H1 (cell line): ENCODE results near the gene TNS4. TPM values are rescaled to one million over a fixed set of nuclear protein-coding genes. Genes with fewer than 3 reads are reported as not detected.

ENCODE experiments used
- CTCF ChIA-PET: fragments of 300-600 bp; sonication (Branson Sonifier 250); formaldehyde crosslinking; loops from one replicate; lab custom pipeline; 2021; ENCODE audit not compliant: partially characterized antibody; lab: Charles Lee
- POLR2A ChIA-PET: fragments of 300-600 bp; sonication (Branson Sonifier 250); formaldehyde crosslinking; loops from one replicate; lab custom pipeline; 2021; ENCODE audit warnings: inconsistent platforms; ENCODE audit not compliant: partially characterized antibody; lab: Charles Lee
- DNase-seq, 2 experiments: peaks; one replicate each; pipeline versions ENCODE4 v3.0.0 to v3.0.0-alpha.2; 2010 to 2022; ENCODE audit warnings: low spot score in 2 of 2, low read depth in 1 of 2, mixed read lengths in 1 of 2
- FAIRE-seq: peaks from 2 replicates; lab custom pipeline; 2011; peaks lifted over from hg19 to GRCh38; lab: Jason Lieb, UNC
- H2AFZ ChIP-seq: 2 replicates; pipeline ENCODE4 v1.8.1; 2012; ENCODE audit warnings: low read length, inconsistent platforms
- H2AK5ac ChIP-seq: 2 replicates; pipeline ENCODE4 v1.6.1; 2013; ENCODE audit warnings: low read depth, low read length
- H2BK120ac ChIP-seq: replicated peaks from 2 replicates; pipeline ENCODE3; 2013; ENCODE audit warnings: low read depth, low read length, inconsistent platforms
- H2BK12ac ChIP-seq: 2 replicates; pipeline ENCODE4 v1.6.1; 2013; ENCODE audit warnings: low read depth, low read length
- H2BK15ac ChIP-seq: 2 replicates; pipeline ENCODE4 v1.6.1; 2013; ENCODE audit warnings: low read length
- H2BK20ac ChIP-seq: 2 replicates; pipeline ENCODE4 v1.6.1; 2013; ENCODE audit warnings: low read length
- H2BK5ac ChIP-seq: 2 replicates; pipeline ENCODE4 v1.6.1; 2013; ENCODE audit warnings: low read depth, low read length
- H3K14ac ChIP-seq: 2 replicates; pipeline ENCODE4 v1.6.1; 2013; ENCODE audit warnings: inconsistent platforms; ENCODE audit not compliant: insufficient read length
- H3K18ac ChIP-seq: 2 replicates; pipeline ENCODE4 v1.6.1; 2013; ENCODE audit warnings: low read length; ENCODE audit errors: extremely low read depth
- H3K23ac ChIP-seq: 2 replicates; pipeline ENCODE4 v1.6.1; 2013; ENCODE audit warnings: inconsistent platforms; ENCODE audit not compliant: insufficient read length
- H3K23me2 ChIP-seq: 2 replicates; pipeline ENCODE4 v1.6.1; 2013; ENCODE audit warnings: low read depth, low read length
- H3K27ac ChIP-seq: 2 replicates; pipeline ENCODE4 v1.6.1; 2011; ENCODE audit warnings: low read depth, low read length, inconsistent platforms
- H3K27me3 ChIP-seq, 4 experiments: replicated peaks in 1 of 4; 1 replicate in 1 of 4; 2 replicates in 3 of 4; pipeline versions ENCODE4 v1.6.1 to v1.8.1; 2011 to 2013; ENCODE audit warnings: low read length in 3 of 4, mild to moderate bottlenecking in 3 of 4, inconsistent platforms in 2 of 4, mixed read lengths in 2 of 4, moderate library complexity in 1 of 4; ENCODE audit not compliant: control insufficient read depth in 3 of 4, insufficient read depth in 3 of 4; ENCODE audit errors: extremely low read depth in 1 of 4
- H3K36me3 ChIP-seq, 4 experiments: 2 replicates each; pipeline versions ENCODE4 v1.6.1 to v1.8.1; 2011 to 2013; ENCODE audit warnings: mild to moderate bottlenecking in 4 of 4, low read length in 3 of 4, moderate library complexity in 2 of 4, control low read depth in 1 of 4, inconsistent platforms in 1 of 4; ENCODE audit not compliant: insufficient read depth in 4 of 4, control insufficient read depth in 2 of 4
- H3K4ac ChIP-seq: replicated peaks from 2 replicates; pipeline ENCODE3; 2013; ENCODE audit warnings: low read length, low read depth, mixed read lengths, inconsistent platforms; ENCODE audit not compliant: insufficient read length
- H3K4me1 ChIP-seq, 4 experiments: replicated peaks in 1 of 4; 1 replicate in 1 of 4; 2 replicates in 3 of 4; pipeline versions ENCODE4 v1.6.1 to v1.8.1; 2011 to 2013; ENCODE audit warnings: low read length in 3 of 4, inconsistent platforms in 2 of 4, mixed read lengths in 1 of 4; ENCODE audit not compliant: insufficient read depth in 4 of 4, control insufficient read depth in 3 of 4
- H3K4me2 ChIP-seq, 2 experiments: 2 replicates each; pipeline versions ENCODE4 v1.6.1 to v1.8.1; 2011 to 2013; ENCODE audit warnings: low read depth in 2 of 2, low read length in 2 of 2, control low read depth in 1 of 2, inconsistent platforms in 1 of 2, mild to moderate bottlenecking in 1 of 2; ENCODE audit not compliant: insufficient read depth in 1 of 2
- H3K4me3 ChIP-seq, 4 experiments: fragments of 200-600, 300-600 bp in 1 of 4; sonication (generic), shearing (Covaris generic), sonication (Bioruptor Twin) in 1 of 4; 2 replicates each; pipeline versions ENCODE4 v1.5.1 to v1.8.1; 2011 to 2016; ENCODE audit warnings: low read length in 4 of 4, low read depth in 3 of 4, control low read depth in 2 of 4, inconsistent platforms in 2 of 4, mild to moderate bottlenecking in 2 of 4, mixed read lengths in 1 of 4, moderate library complexity in 1 of 4; ENCODE audit not compliant: insufficient read depth in 2 of 4; ENCODE audit errors: extremely low read depth in 1 of 4
- H3K56ac ChIP-seq: replicated peaks from 2 replicates; pipeline ENCODE3; 2013; ENCODE audit warnings: low read depth, mild to moderate bottlenecking, mixed read lengths, low read length, inconsistent platforms; ENCODE audit not compliant: insufficient read length
- H3K79me1 ChIP-seq: 2 replicates; pipeline ENCODE4 v1.6.1; 2013; ENCODE audit warnings: low read depth, low read length, control low read depth
- H3K79me2 ChIP-seq, 2 experiments: 2 replicates each; pipeline versions ENCODE4 v1.6.1 to v1.8.1; 2012 to 2013; ENCODE audit warnings: low read length in 2 of 2, mild to moderate bottlenecking in 2 of 2, inconsistent platforms in 1 of 2; ENCODE audit not compliant: insufficient read depth in 2 of 2, control insufficient read depth in 1 of 2
- H3K9ac ChIP-seq, 4 experiments: replicated peaks in 1 of 4; 1 replicate in 1 of 4; 2 replicates in 3 of 4; pipeline versions ENCODE4 v1.6.1 to v1.8.1; 2011 to 2013; ENCODE audit warnings: low read depth in 3 of 4, low read length in 3 of 4, control low read depth in 2 of 4, mild to moderate bottlenecking in 2 of 4, moderate library complexity in 2 of 4, inconsistent platforms in 1 of 4; ENCODE audit errors: extremely low read depth in 1 of 4
- H3K9me3 ChIP-seq, 2 experiments: 2 replicates each; pipeline versions ENCODE4 v1.6.1 to v1.8.1; 2012 to 2013; ENCODE audit warnings: mild to moderate bottlenecking in 2 of 2, moderate library complexity in 2 of 2, control low read depth in 1 of 2, inconsistent platforms in 1 of 2, low read depth in 1 of 2, low read length in 1 of 2, mixed read lengths in 1 of 2; ENCODE audit not compliant: insufficient read depth in 2 of 2
- H4K20me1 ChIP-seq, 2 experiments: replicated peaks in 1 of 2; 2 replicates each; pipeline versions ENCODE3 to v1.8.1; 2011 to 2013; ENCODE audit warnings: inconsistent platforms in 2 of 2, low read length in 2 of 2, mild to moderate bottlenecking in 1 of 2; ENCODE audit not compliant: insufficient read depth in 2 of 2, control insufficient read depth in 1 of 2
- H4K5ac ChIP-seq: 2 replicates; pipeline ENCODE4 v1.6.1; 2013; ENCODE audit warnings: low read length, low read depth, mixed read lengths, inconsistent platforms; ENCODE audit not compliant: insufficient read length
- H4K8ac ChIP-seq: 2 replicates; pipeline ENCODE4 v1.8.0; 2013; ENCODE audit warnings: mild to moderate bottlenecking, moderate library complexity, low read length, inconsistent platforms; ENCODE audit not compliant: insufficient read depth; ENCODE audit errors: extremely low read depth
- H4K91ac ChIP-seq: replicated peaks from 2 replicates; pipeline ENCODE3; 2013; ENCODE audit warnings: low read length, mixed read lengths, inconsistent platforms; ENCODE audit not compliant: insufficient read length
- CEBPB ChIP-seq: IDR thresholded peaks from 2 replicates; pipeline ENCODE4 v1.6.1; 2012; ENCODE audit warnings: low read depth, low read length
- JUN ChIP-seq: IDR thresholded peaks from 2 replicates; pipeline ENCODE4 v1.6.1; 2011; ENCODE audit warnings: low read depth, mild to moderate bottlenecking, improper control_type of control experiment, low read length
- KDM1A ChIP-seq: fragments of 200-600, 300-600 bp; sonication (generic); IDR thresholded peaks from 2 replicates; pipeline ENCODE4 v1.7.1; 2016; ENCODE audit warnings: mild to moderate bottlenecking, low read length, borderline replicate concordance
- KDM4A ChIP-seq: IDR thresholded peaks from one replicate; pipeline ENCODE4 v1.7.1; 2012; ENCODE audit warnings: low read depth, mild to moderate bottlenecking, moderate library complexity, low read length, inconsistent platforms; ENCODE audit not compliant: severe bottlenecking
- PHF8 ChIP-seq: fragments of 200-600 bp; sonication (generic); conservative IDR thresholded peaks from 2 replicates; pipeline ENCODE4 v1.7.1; 2012; ENCODE audit warnings: low read depth, mild to moderate bottlenecking, inconsistent platforms, low read length, moderate library complexity
- POLR2A ChIP-seq, 2 experiments: IDR thresholded peaks; 1 replicate in 1 of 2; 2 replicates in 1 of 2; pipeline ENCODE4 v1.6.1; 2011; ENCODE audit warnings: low read depth in 2 of 2, low read length in 2 of 2, mild to moderate bottlenecking in 2 of 2; ENCODE audit errors: control extremely low read depth in 1 of 2
- RXRA ChIP-seq: IDR thresholded peaks from 2 replicates; pipeline ENCODE4 v1.6.1; 2011; ENCODE audit warnings: low read depth, mild to moderate bottlenecking, low read length, moderate library complexity; ENCODE audit not compliant: insufficient read depth
- SP1 ChIP-seq: IDR thresholded peaks from 2 replicates; pipeline ENCODE4 v1.6.1; 2011; ENCODE audit warnings: low read depth, low read length
- TEAD4 ChIP-seq: IDR thresholded peaks from 2 replicates; pipeline ENCODE4 v1.6.1; 2012; ENCODE audit warnings: low read depth, low read length, inconsistent platforms, mixed read lengths
- ZNF274 ChIP-seq: IDR thresholded peaks from 2 replicates; pipeline ENCODE4 v1.7.0; 2012; ENCODE audit warnings: low read length, borderline replicate concordance; ENCODE audit errors: extremely low read depth
- WGBS, 2 experiments: shearing (Covaris generic) in 1 of 2; methylation state at CpG; one replicate each; pipeline versions ENCODE4 v1.1.6 to v1.1.7; 2013 to 2015; ENCODE audit warnings: low lambda C conversion rate in 2 of 2, mixed read lengths in 2 of 2, inconsistent platforms in 1 of 2, low coverage in 1 of 2, missing lambda C conversion rate in 1 of 2; ENCODE audit not compliant: insufficient replicate concordance in 2 of 2, insufficient coverage in 1 of 2, insufficient read length in 1 of 2; ENCODE audit errors: extremely low coverage in 1 of 2, missing lambda C conversion rate in 1 of 2; 5-methylcytosine and 5-hydroxymethylcytosine counted together
- polyA plus RNA-seq, 7 experiments: library from polyadenylated mRNA; depleted of rRNA in 3 of 7; stranded (reverse) in 5 of 7; unstranded in 2 of 7; fragments of >200 nt in 5 of 7; fragments of 200-250 nt in 2 of 7; gene quantifications; 1 replicate in 5 of 7; 2 replicates in 1 of 7; 4 replicates in 1 of 7; pipeline versions ENCODE4 v1.2.1 to v1.2.3, GENCODE V29; 2011 to 2013; ENCODE audit warnings: missing spikeins in 2 of 7, mixed read lengths in 2 of 7
- total RNA-seq: library from RNA; stranded (reverse); fragmentation: NEBNext Ultra II Directional; extraction: Animal tissue kit (Norgen Biotek cat#: 25700); gene quantifications from 2 replicates; pipeline ENCODE4 v1.2.1, GENCODE V29; 2021
- TF ChIP-seq, protein P1 (sequence below): IDR thresholded peaks from 2 replicates; pipeline ENCODE4 v1.6.1; 2012; ENCODE audit warnings: low read length, inconsistent platforms

Gene TNS4
- total and polyA plus RNA-seq, 2 of the 8 experiments (the other 6 are each of a cell fraction or from before 2014, with no cell fraction given), result 0.20 to 0.21 TPM

DNA sequence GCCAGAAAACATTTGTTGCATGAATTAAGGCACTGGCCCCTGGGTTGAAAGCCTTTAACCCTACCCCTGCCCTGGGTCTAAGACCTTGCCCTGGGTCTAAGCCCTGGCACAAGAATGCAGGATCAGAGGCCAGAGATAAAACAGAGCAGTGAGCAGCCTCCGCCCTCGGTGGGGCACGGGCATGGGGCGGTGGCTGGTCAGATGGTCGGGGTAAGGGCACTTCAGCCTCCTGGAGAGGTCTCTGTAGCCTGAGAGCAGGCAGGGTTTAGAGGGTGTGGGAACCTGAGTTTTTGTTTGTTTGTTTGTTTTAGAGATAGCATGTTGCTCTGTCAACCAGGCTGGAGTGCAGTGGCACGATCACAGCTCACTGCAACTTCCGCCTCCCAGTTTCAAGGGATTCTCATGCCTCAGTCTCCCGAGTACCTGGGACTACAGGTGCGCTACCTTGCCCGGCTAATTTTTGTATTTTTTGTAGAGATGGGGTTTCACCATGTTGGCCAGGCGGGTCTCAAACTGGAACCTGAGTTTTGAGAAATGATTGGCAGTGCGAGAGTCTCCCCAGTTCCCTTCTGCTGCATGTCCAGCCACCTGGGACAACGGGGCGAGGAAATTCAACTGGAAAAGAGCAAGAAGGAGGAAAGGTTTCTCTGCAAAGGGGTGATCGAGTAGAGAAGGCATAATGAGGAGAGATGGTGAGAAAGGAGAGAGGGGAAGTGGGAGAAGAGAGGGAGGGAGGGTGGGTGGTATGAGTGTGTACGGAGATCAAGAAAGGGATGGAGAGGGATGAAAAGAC is 27.7 kb downstream of the TNS4 start:
- no peaks in the 10 kb centered on the region for H3K79me2 ChIP-seq
- H3K4ac ChIP-seq, result no peak overlapping the region
- H3K23ac ChIP-seq, result no peak overlapping the region
- H3K4me2 ChIP-seq, result no peak overlapping the region
- no peak overlapping the region for H2BK5ac ChIP-seq
- no peak overlapping the region for H3K27ac ChIP-seq
- H4K5ac ChIP-seq, result no peak overlapping the region
- peaks cover 4 to 12% of the 10 kb centered on the region in 2 experiments; a peak in 2 of 4 replicates for H3K9me3 ChIP-seq
- H4K91ac ChIP-seq, result peak overlapping the region; percentile 12
- no peaks in the 10 kb centered on the region; a peak in 1 of 7 replicates for H3K27me3 ChIP-seq
- H3K56ac ChIP-seq, result no peak overlapping the region
- DNase-seq (no peak), FAIRE-seq (no peak)
- H4K8ac ChIP-seq, result no peak overlapping the region; the same call in 1 of the 2 replicates
- H3K36me3 ChIP-seq, result no peaks in the 10 kb centered on the region
- CTCF ChIA-PET, result interaction anchor here (2.8 to 34.1 kb wide), 4 partner anchors 11 to 60 kb away, joined by 17 to 739 read pairs (median 72); partner anchors contain the start of gene IGFBP4
- no peak overlapping the region for H2AK5ac ChIP-seq
- no peak overlapping the region for H2BK120ac ChIP-seq
- peak overlapping the region; percentile 75; the same call in 1 of the 2 replicates for H2BK12ac ChIP-seq
- POLR2A ChIA-PET, result interaction anchor here (0.6 to 1.2 kb wide), 3 partner anchors 9 to 22 kb away, joined by 3 to 6 read pairs (median 4); no protein-coding TSS in a partner anchor
- no peaks in the 10 kb centered on the region for H3K79me1 ChIP-seq
- no peak overlapping the region for H3K14ac ChIP-seq
- H3K4me3 ChIP-seq, result no peak overlapping the region
- peaks cover 3 to 15% (median 10%) of the 10 kb centered on the region in 4 experiments for H3K4me1 ChIP-seq
- H3K9ac ChIP-seq, result no peak overlapping the region
- no peak overlapping the region for H2BK15ac ChIP-seq
- no peak overlapping the region for H2AFZ ChIP-seq
- H4K20me1 ChIP-seq, result no peaks in the 10 kb centered on the region
- WGBS, 2 experiments, result 76% methylated on average over 15 of the region's 16 CpGs; no CpG with 5 or more reads in 1 of the 2 experiments
- 0 out of 2 replicates have a peak overlapping the region, but pooled peaks have one; percentile 48 for H2BK20ac ChIP-seq
- H3K18ac ChIP-seq, result no peak overlapping the region; the same call in 1 of the 2 replicates
- H3K23me2 ChIP-seq, result no peaks in the 10 kb centered on the region; the same call in 1 of the 2 replicates
- no peak for TF ChIP-seq POLR2A (IDR thresholded peaks at IDR 0.05; ENCODE audit: control extremely low read depth in 1 of 2, low read depth in 2 of 2, low read length in 2 of 2)
- no peak for TF ChIP-seq KDM1A
- TF ChIP-seq CEBPB, result no peak
- TF ChIP-seq TEAD4, result no peak
- TF ChIP-seq SP1, result no peak
- no peak for TF ChIP-seq KDM4A
- TF ChIP-seq PHF8, result no peak
- TF ChIP-seq, protein P1, sequence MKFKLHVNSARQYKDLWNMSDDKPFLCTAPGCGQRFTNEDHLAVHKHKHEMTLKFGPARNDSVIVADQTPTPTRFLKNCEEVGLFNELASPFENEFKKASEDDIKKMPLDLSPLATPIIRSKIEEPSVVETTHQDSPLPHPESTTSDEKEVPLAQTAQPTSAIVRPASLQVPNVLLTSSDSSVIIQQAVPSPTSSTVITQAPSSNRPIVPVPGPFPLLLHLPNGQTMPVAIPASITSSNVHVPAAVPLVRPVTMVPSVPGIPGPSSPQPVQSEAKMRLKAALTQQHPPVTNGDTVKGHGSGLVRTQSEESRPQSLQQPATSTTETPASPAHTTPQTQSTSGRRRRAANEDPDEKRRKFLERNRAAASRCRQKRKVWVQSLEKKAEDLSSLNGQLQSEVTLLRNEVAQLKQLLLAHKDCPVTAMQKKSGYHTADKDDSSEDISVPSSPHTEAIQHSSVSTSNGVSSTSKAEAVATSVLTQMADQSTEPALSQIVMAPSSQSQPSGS, result no peak
- no peak for TF ChIP-seq JUN
- TF ChIP-seq ZNF274, result no peak
- no peak for TF ChIP-seq RXRA
